GM18502 (cell line): ENCODE results near the gene KATNAL1.

ENCODE experiments used
- ATAC-seq: cut with Tn5 transposase; IDR thresholded peaks from one replicate; pipeline ENCODE4 v1.9.1; 2021; ENCODE audit warnings: mild to moderate bottlenecking; ENCODE audit not compliant: unreplicated experiment, poor library complexity

KATNAL1 gene

DNA sequence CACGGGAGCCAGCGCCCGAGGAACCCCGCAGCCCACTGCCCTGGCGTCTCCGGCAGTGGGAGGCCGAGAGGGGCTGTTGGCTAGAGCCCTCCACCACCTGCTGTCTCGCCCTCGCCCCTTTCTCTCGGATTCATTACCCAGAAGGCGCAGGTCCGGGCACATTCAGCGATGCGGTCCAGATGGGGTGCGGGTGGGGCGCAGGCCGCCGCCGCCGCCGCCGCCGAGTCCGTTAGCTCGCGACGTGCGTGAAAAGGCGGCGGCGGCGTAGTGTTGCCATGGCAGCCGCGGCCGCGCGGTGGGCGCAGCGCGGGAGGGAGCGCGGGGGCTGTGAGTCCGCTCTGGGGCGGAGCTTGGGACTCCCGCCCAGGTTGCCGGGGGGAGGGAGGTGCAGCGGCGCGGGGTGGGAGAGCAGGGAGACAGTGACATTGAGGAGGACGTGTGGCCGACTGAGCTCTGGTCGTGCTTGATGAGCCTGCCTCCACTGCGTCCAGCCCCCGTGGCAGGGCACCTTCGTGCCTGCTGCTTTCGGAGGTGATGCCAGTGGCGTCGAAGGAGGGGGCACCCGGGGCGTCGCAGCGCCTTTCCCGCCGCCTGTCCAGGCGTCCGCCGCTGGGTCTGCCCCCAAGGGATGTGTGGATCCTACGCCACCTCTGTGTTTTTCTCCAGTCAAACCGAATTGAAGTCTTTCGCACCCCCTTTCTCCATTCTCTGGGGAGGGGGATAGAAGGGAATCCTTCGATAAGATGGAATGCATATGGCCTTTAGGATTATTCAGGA lies at the start of gene KATNAL1:
TSS of gene KATNAL1 (minus strand) at position 358 of the 777 bp plus-strand sequence. CDS start 23,774 bp downstream, outside the sequence.
- peak; percentile 64 for ATAC-seq

DNA sequence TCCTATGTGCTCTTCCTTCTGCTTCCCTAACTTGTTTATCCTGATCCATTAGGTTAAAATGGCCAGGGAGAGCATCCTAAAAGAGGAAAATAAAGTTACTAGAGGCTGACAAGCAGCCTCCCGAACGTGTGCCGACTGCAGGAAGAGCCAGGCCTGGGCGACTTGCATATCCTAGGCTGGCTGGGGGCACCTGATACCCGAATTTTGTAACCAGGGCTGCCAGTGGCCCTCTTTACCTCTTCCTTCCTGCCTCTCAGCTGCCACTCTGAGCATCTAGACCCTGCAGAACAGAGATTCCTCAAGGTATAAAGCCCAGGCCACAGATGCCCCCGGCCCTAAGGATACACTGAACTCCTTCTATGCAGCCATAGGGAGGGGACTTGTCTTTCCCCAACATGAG lies 48.5 kb upstream of the KATNAL1 start:
- no peak for ATAC-seq

DNA sequence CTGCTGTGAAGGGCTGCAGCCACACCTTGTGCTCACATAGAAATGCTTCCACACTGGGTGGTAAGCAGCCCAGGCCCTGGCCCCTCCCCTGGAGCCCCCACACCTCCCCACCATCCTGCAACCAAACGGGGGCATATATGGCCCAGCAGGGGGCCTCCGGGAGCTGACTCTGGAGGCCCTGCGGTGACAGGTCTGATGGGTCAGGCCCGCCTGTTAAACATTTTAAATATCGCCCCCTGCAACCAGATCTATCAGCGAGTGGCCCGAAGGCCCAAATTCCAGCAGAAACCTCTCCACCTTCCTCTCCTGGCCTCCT lies 48.0 kb upstream of the KATNAL1 start:
- no peak for ATAC-seq

- ATAC-seq = no peak
Measured at GRCh38 chr13:30354493-30355383, 47.4 kb upstream of the KATNAL1 start.

DNA sequence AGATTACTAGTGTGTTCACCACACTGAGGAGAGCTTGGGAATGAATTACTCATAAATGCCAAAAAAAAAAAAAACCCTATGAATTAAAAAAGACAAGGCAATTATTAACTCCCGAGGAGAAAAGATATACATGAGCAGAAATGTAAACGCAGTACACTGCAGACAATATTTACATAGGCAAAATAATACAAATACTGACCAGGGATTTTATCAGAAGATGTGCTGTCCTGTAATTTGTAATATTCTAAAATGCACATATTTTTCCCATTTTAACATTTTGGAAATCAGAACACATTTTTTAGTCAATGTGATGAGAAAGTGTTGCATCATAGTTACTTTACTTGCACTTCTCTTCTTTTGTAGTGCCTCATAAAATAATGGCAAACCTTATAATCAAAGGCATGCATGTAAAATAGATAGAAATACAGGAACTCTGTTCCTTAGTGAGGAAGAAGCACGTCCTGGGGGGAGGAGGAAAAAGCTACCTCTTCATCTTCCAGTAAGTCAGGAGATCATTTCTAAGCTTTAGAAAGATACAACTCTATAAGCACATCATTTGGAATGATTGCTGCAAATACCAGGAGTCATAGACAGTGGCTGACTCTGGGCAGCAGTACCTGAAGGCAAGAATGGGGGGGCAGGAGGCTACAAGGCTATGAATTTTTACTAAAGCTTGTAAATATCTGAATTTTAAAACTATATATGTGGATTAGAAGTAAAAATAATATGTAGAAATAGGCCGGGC lies 46.3 kb upstream of the KATNAL1 start:
- ATAC-seq = no peak

DNA sequence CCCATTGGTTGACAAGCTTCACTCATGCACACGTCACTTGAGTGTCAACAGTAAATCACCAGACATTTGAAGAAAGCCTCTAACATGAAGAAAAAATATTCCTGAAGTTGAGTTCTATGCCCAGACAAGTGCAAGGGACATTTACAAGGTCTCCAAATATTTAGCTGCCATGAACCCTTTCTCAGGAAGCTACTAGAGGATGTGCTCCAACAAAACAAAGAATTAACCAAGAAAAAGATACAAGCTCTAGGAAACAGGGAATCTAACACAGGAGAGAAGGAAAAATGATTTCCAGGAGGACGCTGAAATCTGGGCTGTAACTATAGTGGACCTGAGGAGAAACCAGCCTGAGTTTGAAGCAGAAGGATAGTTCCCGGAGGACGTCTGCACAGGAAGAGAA lies 45.7 kb upstream of the KATNAL1 start:
- no peak for ATAC-seq

DNA sequence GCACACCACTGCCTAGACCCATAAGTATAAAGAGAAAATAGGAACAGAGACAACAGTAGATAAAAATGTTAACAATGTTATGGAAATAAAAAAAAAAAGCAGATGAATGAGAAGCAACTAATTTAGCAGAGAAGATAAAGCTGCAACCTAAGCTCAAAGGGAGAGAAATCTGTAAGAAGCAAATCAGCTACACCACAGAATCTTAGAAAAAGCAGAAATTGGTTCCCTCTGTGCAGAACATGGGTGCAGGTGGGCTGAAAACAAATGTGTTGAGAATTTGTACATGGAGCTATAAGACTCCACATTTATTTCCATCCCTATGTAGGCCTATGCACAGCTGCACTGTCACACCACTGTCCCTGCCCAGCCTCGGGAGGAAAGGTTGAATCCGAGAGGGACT lies 44.8 kb upstream of the KATNAL1 start:
- no peak for ATAC-seq

DNA sequence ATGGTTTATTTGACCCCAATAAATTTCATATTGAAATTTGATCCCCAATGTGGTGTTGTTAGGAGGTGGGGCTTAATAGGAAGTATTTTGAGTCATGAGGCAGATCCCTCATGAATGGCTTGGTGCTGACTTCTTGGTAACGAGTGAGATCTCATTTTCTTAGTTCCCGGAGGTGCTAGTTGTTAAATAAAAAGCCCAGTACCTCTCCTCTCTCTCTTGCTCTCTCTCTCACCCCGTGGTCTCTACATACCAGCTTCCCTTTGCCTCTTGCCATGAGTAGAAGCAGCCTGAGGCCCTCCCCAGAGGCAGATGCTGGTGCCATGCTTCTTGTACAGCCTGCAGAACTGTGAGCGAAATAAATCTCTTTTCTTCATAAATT lies 39.4 kb upstream of the KATNAL1 start:
- ATAC-seq = peak; percentile 53

GRCh38 chr13:30346153-30346788 lies 38.9 kb upstream of the KATNAL1 start:
- ATAC-seq = peak; percentile 89

- no peak for ATAC-seq
Measured at GRCh38 chr13:30345426-30346100, 38.2 kb upstream of the KATNAL1 start.

GRCh38 chr13:30341815-30342570 lies 34.6 kb upstream of the KATNAL1 start:
- ATAC-seq = no peak

GRCh38 chr13:30340331-30341250 lies 33.2 kb upstream of the KATNAL1 start:
- no peak for ATAC-seq

- no peak for ATAC-seq
Measured at GRCh38 chr13:30339738-30340330, 32.5 kb upstream of the KATNAL1 start.

GRCh38 chr13:30338952-30339351 lies 31.6 kb upstream of the KATNAL1 start:
- ATAC-seq = no peak

DNA sequence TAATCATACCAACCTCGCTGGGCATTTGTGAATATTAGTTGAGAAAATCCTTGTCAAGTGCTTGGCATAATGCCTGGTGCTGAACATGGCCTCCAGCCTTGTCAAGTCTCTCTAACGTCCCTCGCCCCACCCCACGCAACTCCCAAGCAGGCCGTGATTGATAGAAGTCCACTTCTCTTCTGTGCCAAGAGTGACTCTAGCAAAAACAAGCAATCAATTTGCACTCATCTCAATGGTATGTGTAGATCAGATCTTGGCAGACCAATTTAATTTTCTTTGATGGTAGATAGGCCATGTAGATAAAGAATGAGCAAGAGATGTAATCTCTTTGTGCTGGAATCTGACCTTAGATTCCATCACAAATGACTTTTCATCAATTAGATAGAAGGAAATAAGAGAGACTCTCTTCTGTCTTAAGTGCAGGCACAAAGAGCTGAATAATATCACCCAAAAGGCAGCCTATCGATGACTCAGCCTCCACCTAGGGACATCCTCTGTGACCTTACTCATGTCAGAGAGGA lies 31.0 kb upstream of the KATNAL1 start:
- ATAC-seq = no peak

- ATAC-seq = no peak
Measured at GRCh38 chr13:30337061-30337610, 29.8 kb upstream of the KATNAL1 start.

- ATAC-seq = no peak
Measured at GRCh38 chr13:30334663-30335386, 27.5 kb upstream of the KATNAL1 start.
